Peyer's patch (tissue), 4 donors: ENCODE measurements around the gene CCDC81. TPM values are rescaled to one million over a fixed set of nuclear protein-coding genes. Genes with fewer than 3 reads are reported as not detected.
"Not testable (repeated sequence)": the region's sequence is repeated elsewhere in the genome, so short reads cannot be mapped to it uniquely, and the experiment has no call there.

Source experiments
- DNase-seq, 3 donors: peaks; one replicate each; pipeline ENCODE4 v3.0.0-alpha.2; 2017 to 2019
- H3K27ac ChIP-seq, 4 donors: fragments of 200-600 bp; sonication (generic); one replicate each; pipeline ENCODE4 v1.5.1; 2016 to 2019
- H3K27me3 ChIP-seq, 2 donors: fragments of 200-600 bp; sonication (generic); one replicate each; pipeline ENCODE4 v1.5.1; 2019
- H3K36me3 ChIP-seq, 3 donors: fragments of 200-600 bp; sonication (generic); one replicate each; pipeline ENCODE4 v1.5.1; 2016 to 2019
- H3K4me1 ChIP-seq, 4 donors: fragments of 200-600 bp; sonication (generic); one replicate each; pipeline ENCODE4 v1.5.1; 2016 to 2019
- H3K4me3 ChIP-seq, 4 donors: fragments of 200-600 bp; sonication (generic); 1 replicate in 3 of 4; 2 replicates in 1 of 4; pipeline ENCODE4 v1.5.1; 2016 to 2019; ENCODE audit warnings: mild to moderate bottlenecking in 1 of 4
- H3K9me3 ChIP-seq, 4 donors: fragments of 200-600 bp; sonication (generic); one replicate each; pipeline ENCODE4 v1.5.1; 2016 to 2019; ENCODE audit warnings: mild to moderate bottlenecking in 1 of 4
- POLR2A ChIP-seq, 2 donors: fragments of 450-650 bp; IDR thresholded peaks; one replicate each; pipeline ENCODE4 v1.5.1; 2017; ENCODE audit warnings: antibody characterized with exemption in 2 of 2, mild to moderate bottlenecking in 2 of 2, moderate library complexity in 2 of 2
- total RNA-seq, 4 donors: library from RNA; depleted of rRNA; stranded (reverse); fragments of >200 nt; gene quantifications; one replicate each; pipeline ENCODE4 v1.1.0, GENCODE V29; 2016
- TF ChIP-seq, protein P1 (sequence below), 6 experiments: fragments of 450-650 bp in 4 of 6; fragments of 200-600 bp in 2 of 6; sonication (generic) in 1 of 6; IDR thresholded peaks; one replicate each; pipeline ENCODE4 v1.5.1; 2017 to 2019; ENCODE audit warnings: antibody characterized with exemption in 6 of 6, mild to moderate bottlenecking in 3 of 6, moderate library complexity in 1 of 6

CCDC81 gene
- total RNA-seq, 4 donors from 2014 or later = 3.1 to 22.3 TPM; not detected in 2

DNA sequence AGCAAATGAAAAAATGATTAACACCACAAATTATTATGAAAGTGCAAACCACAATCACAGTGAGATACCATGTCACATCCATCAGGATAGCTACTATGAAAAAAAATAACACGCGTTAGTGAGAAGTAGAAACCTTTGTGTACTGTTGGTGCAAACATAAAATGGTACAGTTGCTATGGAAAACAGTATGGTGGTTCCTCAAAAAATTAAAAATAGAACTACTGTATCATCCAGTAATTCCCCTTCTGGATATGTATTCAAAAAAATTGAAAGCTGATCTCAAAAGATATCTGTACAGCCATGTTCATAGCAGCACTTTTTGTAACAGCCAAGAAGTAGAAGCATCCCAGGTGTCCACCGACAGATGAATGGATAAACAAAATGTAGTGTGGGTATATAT is 43.4 kb downstream of the CCDC81 start:
- Histone ChIP-seq H3K27ac (no peak overlapping the region), H3K27me3 (no peaks in the 10 kb centered on the region), H3K9me3 (no peaks in the 10 kb centered on the region), H3K4me3 (no peak overlapping the region), H3K4me1 (no peaks in the 10 kb centered on the region), H3K36me3 (no peaks in the 10 kb centered on the region)
- no peak for TF ChIP-seq POLR2A (IDR thresholded peaks at IDR 0.05)
- TF ChIP-seq, protein P1, sequence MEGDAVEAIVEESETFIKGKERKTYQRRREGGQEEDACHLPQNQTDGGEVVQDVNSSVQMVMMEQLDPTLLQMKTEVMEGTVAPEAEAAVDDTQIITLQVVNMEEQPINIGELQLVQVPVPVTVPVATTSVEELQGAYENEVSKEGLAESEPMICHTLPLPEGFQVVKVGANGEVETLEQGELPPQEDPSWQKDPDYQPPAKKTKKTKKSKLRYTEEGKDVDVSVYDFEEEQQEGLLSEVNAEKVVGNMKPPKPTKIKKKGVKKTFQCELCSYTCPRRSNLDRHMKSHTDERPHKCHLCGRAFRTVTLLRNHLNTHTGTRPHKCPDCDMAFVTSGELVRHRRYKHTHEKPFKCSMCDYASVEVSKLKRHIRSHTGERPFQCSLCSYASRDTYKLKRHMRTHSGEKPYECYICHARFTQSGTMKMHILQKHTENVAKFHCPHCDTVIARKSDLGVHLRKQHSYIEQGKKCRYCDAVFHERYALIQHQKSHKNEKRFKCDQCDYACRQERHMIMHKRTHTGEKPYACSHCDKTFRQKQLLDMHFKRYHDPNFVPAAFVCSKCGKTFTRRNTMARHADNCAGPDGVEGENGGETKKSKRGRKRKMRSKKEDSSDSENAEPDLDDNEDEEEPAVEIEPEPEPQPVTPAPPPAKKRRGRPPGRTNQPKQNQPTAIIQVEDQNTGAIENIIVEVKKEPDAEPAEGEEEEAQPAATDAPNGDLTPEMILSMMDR (IDR thresholded peaks at IDR 0.05) = no peak
- DNase-seq = no peak

- H3K27ac ChIP-seq = no peak overlapping the region
- H3K4me1 ChIP-seq = no peaks in the 10 kb centered on the region
- no peak for DNase-seq
- no peaks in the 10 kb centered on the region for H3K27me3 ChIP-seq
- no peaks in the 10 kb centered on the region for H3K9me3 ChIP-seq
- TF ChIP-seq, protein P1 (IDR thresholded peaks at IDR 0.05) = no peak
- TF ChIP-seq POLR2A (IDR thresholded peaks at IDR 0.05) = no peak
- no peak overlapping the region for H3K4me3 ChIP-seq
- no peaks in the 10 kb centered on the region for H3K36me3 ChIP-seq
Observed at GRCh38 chr11:86418513-86418912, 43.8 kb downstream of the CCDC81 start.

GRCh38 chr11:86418917-86419316 is 44.2 kb downstream of the CCDC81 start:
- no peaks in the 10 kb centered on the region for H3K4me1 ChIP-seq
- no peak for TF ChIP-seq POLR2A (IDR thresholded peaks at IDR 0.05)
- TF ChIP-seq, protein P1 (IDR thresholded peaks at IDR 0.05) = no peak
- no peaks in the 10 kb centered on the region for H3K27me3 ChIP-seq
- no peaks in the 10 kb centered on the region for H3K36me3 ChIP-seq
- H3K9me3 ChIP-seq = no peaks in the 10 kb centered on the region
- H3K4me3 ChIP-seq = no peak overlapping the region
- H3K27ac ChIP-seq = no peak overlapping the region
- DNase-seq = no peak

DNA sequence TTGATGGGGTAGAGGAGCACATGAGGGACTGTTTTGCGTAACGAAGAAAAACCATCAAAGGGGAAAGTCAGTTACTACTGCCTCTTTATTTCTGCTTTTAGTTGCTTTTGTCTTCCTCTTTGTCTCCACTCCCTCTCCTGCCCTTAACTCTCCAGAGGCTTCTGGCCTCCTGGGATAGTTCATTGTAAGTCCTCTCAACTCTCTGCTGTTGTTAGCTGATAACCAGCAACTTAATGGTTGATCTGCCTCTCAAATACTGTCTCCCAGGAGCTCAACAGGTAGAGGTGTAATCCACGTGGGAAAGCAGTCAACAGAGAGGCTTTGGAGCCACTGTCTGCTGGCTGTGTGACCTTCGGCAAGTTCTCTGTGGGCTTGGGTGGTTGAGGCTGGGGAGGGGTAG is 47.3 kb downstream of the CCDC81 start:
- Histone ChIP-seq H3K36me3 (no peaks in the 10 kb centered on the region), H3K4me3 (no peak overlapping the region), H3K27me3 (no peaks in the 10 kb centered on the region), H3K27ac (no peak overlapping the region), H3K4me1 (no peaks in the 10 kb centered on the region), H3K9me3 (no peaks in the 10 kb centered on the region)
- DNase-seq = no peak
- TF ChIP-seq, protein P1 (IDR thresholded peaks at IDR 0.05) = no peak
- no peak for TF ChIP-seq POLR2A (IDR thresholded peaks at IDR 0.05)

DNA sequence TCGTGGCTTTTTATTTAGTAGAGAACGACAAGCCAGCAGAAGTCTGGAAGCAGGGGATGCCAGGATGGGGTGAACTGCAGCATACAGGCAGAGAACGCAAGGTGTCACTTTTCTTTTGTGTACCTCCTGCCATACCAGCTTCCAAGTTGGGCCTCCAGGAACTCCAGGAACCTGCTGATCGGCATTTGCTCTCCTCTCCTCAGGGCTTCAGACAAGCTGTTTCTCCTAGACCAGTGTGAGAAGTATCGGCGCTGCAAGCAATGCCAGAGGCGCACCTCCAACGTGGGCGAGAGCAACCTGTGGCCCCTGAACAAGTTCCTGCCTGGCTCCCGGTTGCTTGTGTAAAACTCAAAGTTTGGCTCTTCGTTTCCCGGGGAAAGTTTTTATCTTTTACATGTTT is 47.7 kb downstream of the CCDC81 start:
- TF ChIP-seq, protein P1 (IDR thresholded peaks at IDR 0.05) = no peak
- no peak for TF ChIP-seq POLR2A (IDR thresholded peaks at IDR 0.05)
- Histone ChIP-seq H3K9me3 (no peaks in the 10 kb centered on the region), H3K27me3 (no peaks in the 10 kb centered on the region), H3K4me3 (no peak overlapping the region), H3K4me1 (no peaks in the 10 kb centered on the region), H3K36me3 (no peaks in the 10 kb centered on the region), H3K27ac (no peak overlapping the region)
- DNase-seq = no peak

DNA sequence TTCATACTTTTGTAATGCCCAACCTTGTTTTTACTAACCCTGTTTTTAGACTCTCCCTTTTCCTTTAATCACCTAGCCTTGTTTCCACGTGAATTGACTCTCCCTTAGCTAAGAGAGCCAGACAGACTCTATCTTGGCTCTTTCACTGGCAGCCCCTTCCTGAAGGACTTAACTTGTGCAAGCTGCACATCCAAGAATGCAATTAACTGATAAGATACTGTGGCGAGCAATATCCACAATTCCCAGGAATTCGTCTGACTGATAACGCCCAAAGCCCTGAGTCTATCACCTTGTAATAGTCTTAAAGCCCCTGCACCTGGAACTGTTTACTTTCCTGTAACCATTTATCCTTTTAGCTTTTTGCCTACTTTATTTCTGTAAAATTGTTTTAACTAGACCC is 48.8 kb downstream of the CCDC81 start:
- not testable (repeated sequence) for H3K4me3 ChIP-seq, H3K36me3 ChIP-seq, H3K27me3 ChIP-seq, H3K27ac ChIP-seq, H3K4me1 ChIP-seq, H3K9me3 ChIP-seq, DNase-seq
